H9 (cell line): ENCODE measurements around the gene ZNG1B. TPM values are rescaled to one million over a fixed set of nuclear protein-coding genes. Genes with fewer than 3 reads are reported as not detected.
"Not testable (repeated sequence)": the region's sequence is repeated elsewhere in the genome, so short reads cannot be mapped to it uniquely, and the experiment has no call there.

ENCODE experiments used
- DNase-seq: peaks from one replicate; pipeline ENCODE4 v3.0.0-alpha.2; 2017
- H2AFZ ChIP-seq: one replicate; pipeline ENCODE4 v1.6.1; 2013; ENCODE audit warnings: mild to moderate bottlenecking, low read length, control low read depth, moderate library complexity
- H2AK5ac ChIP-seq: 2 replicates; pipeline ENCODE4 v1.6.1; 2013; ENCODE audit warnings: low read length, control low read depth, mixed read lengths; ENCODE audit not compliant: insufficient read length
- H2BK120ac ChIP-seq: one replicate; pipeline ENCODE4 v1.6.1; 2013; ENCODE audit warnings: low read depth, mild to moderate bottlenecking, low read length, control low read depth, inconsistent platforms; ENCODE audit not compliant: poor library complexity, severe bottlenecking
- H2BK12ac ChIP-seq: 2 replicates; pipeline ENCODE4 v1.6.1; 2013; ENCODE audit warnings: low read length, control low read depth, mixed read lengths, low read depth; ENCODE audit not compliant: insufficient read length
- H2BK15ac ChIP-seq: 2 replicates; pipeline ENCODE4 v1.6.1; 2013; ENCODE audit warnings: low read depth, low read length, control low read depth
- H2BK20ac ChIP-seq: one replicate; pipeline ENCODE4 v1.6.1; 2013; ENCODE audit warnings: low read depth, mild to moderate bottlenecking, low read length, control low read depth, inconsistent platforms; ENCODE audit not compliant: poor library complexity, severe bottlenecking
- H2BK5ac ChIP-seq: 2 replicates; pipeline ENCODE4 v1.6.1; 2013; ENCODE audit warnings: low read length, control low read depth, mixed read lengths; ENCODE audit not compliant: insufficient read length
- H3K14ac ChIP-seq: 2 replicates; pipeline ENCODE4 v1.6.1; 2013; ENCODE audit warnings: low read length, control low read depth; ENCODE audit not compliant: insufficient read depth
- H3K18ac ChIP-seq: 2 replicates; pipeline ENCODE4 v1.6.1; 2013; ENCODE audit warnings: low read depth, mild to moderate bottlenecking, mixed read lengths, low read length, control low read depth; ENCODE audit not compliant: insufficient read length
- H3K23ac ChIP-seq: 2 replicates; pipeline ENCODE4 v1.6.1; 2013; ENCODE audit warnings: low read length, control low read depth, mixed read lengths, low read depth; ENCODE audit not compliant: insufficient read length
- H3K23me2 ChIP-seq: 2 replicates; pipeline ENCODE4 v1.6.1; 2013; ENCODE audit warnings: low read depth, mild to moderate bottlenecking, mixed read lengths, low read length, control low read depth; ENCODE audit not compliant: insufficient read length, poor library complexity, severe bottlenecking
- H3K27ac ChIP-seq: 2 replicates; pipeline ENCODE4 v1.5.1; 2013; ENCODE audit warnings: low read length, control low read depth, mixed read lengths, low read depth; ENCODE audit not compliant: insufficient read length
- H3K27me3 ChIP-seq: 2 replicates; pipeline ENCODE4 v1.6.1; 2013; ENCODE audit warnings: low read length, control low read depth, inconsistent platforms; ENCODE audit not compliant: insufficient read depth
- H3K4ac ChIP-seq: 2 replicates; pipeline ENCODE4 v1.6.1; 2013; ENCODE audit warnings: low read depth, mild to moderate bottlenecking, control low read depth, inconsistent platforms, low read length, moderate library complexity
- H3K4me1 ChIP-seq: 2 replicates; pipeline ENCODE4 v1.6.1; 2013; ENCODE audit warnings: low read length, control low read depth, inconsistent platforms; ENCODE audit not compliant: insufficient read depth
- H3K4me2 ChIP-seq: 2 replicates; pipeline ENCODE4 v1.6.1; 2013; ENCODE audit warnings: low read length, control low read depth, mixed read lengths; ENCODE audit not compliant: insufficient read length, insufficient read depth
- H3K56ac ChIP-seq: 2 replicates; pipeline ENCODE4 v1.6.1; 2013; ENCODE audit warnings: low read depth, mild to moderate bottlenecking, mixed read lengths, low read length, control low read depth; ENCODE audit not compliant: insufficient read length
- H3K79me1 ChIP-seq: 2 replicates; pipeline ENCODE4 v1.6.1; 2013; ENCODE audit warnings: low read depth, mild to moderate bottlenecking, moderate library complexity, low read length, control low read depth, inconsistent platforms; ENCODE audit not compliant: insufficient read depth, poor library complexity, severe bottlenecking
- H3K79me2 ChIP-seq: 2 replicates; pipeline ENCODE4 v1.6.1; 2013; ENCODE audit warnings: low read length, control low read depth, inconsistent platforms; ENCODE audit not compliant: insufficient read depth
- H3K9ac ChIP-seq: 2 replicates; pipeline ENCODE4 v1.6.1; 2013; ENCODE audit warnings: low read length, control low read depth, mixed read lengths; ENCODE audit not compliant: insufficient read length; ENCODE audit errors: extremely low read depth
- H3K9me3 ChIP-seq: one replicate; pipeline ENCODE4 v1.6.1; 2013; ENCODE audit warnings: low read depth, low read length, inconsistent platforms; ENCODE audit not compliant: control insufficient read depth
- H3T11ph ChIP-seq: one replicate; pipeline ENCODE4 v1.6.1; 2013; ENCODE audit warnings: mild to moderate bottlenecking, low read length, control low read depth, inconsistent platforms
- H4K20me1 ChIP-seq: one replicate; pipeline ENCODE4 v1.6.1; 2013; ENCODE audit not compliant: control insufficient read depth, insufficient read length, insufficient read depth
- H4K5ac ChIP-seq: 2 replicates; pipeline ENCODE4 v1.6.1; 2013; ENCODE audit warnings: low read depth, mild to moderate bottlenecking, mixed read lengths, low read length, control low read depth; ENCODE audit not compliant: insufficient read length
- H4K8ac ChIP-seq: replicated peaks from 2 replicates; pipeline ENCODE4 v1.6.1; 2013; ENCODE audit warnings: low read length, control low read depth, mixed read lengths, low read depth; ENCODE audit not compliant: insufficient read length
- H4K91ac ChIP-seq: 2 replicates; pipeline ENCODE4 v1.6.1; 2013; ENCODE audit warnings: low read depth, mild to moderate bottlenecking, moderate library complexity, mixed read lengths, low read length, control low read depth; ENCODE audit not compliant: insufficient read length
- H3K27ac Mint-ChIP-seq, 3 experiments: 2 replicates in 2 of 3; 3 replicates in 1 of 3; pipeline ENCODE4 v1.8.0; 2020 to 2021; ENCODE audit warnings: mixed read lengths in 3 of 3, mild to moderate bottlenecking in 1 of 3, moderate library complexity in 1 of 3
- H3K27me3 Mint-ChIP-seq: 2 replicates; pipeline ENCODE4 v1.8.0; 2021; ENCODE audit warnings: low read depth, mild to moderate bottlenecking, moderate library complexity, mixed read lengths
- H3K36me3 Mint-ChIP-seq, 3 experiments: 2 replicates in 2 of 3; 3 replicates in 1 of 3; pipeline ENCODE4 v1.8.0; 2020 to 2021; ENCODE audit warnings: low read depth in 3 of 3, mixed read lengths in 3 of 3; ENCODE audit not compliant: insufficient read depth in 1 of 3
- H3K4me1 Mint-ChIP-seq, 2 experiments: 2 replicates each; pipeline ENCODE4 v1.8.0; 2020; ENCODE audit warnings: mixed read lengths in 2 of 2
- H3K4me3 Mint-ChIP-seq, 2 experiments: 2 replicates in 1 of 2; 3 replicates in 1 of 2; pipeline ENCODE4 v1.8.0; 2020 to 2021; ENCODE audit warnings: mild to moderate bottlenecking in 2 of 2, mixed read lengths in 2 of 2, moderate library complexity in 1 of 2
- H3K9me3 Mint-ChIP-seq, 2 experiments: 2 replicates in 1 of 2; 3 replicates in 1 of 2; pipeline ENCODE4 v1.8.0; 2020; ENCODE audit warnings: mild to moderate bottlenecking in 2 of 2, mixed read lengths in 2 of 2, moderate library complexity in 1 of 2
- WGBS: extraction: QIAGEN DNeasy Blood & Tissue Kit; methylation state at CpG from one replicate; pipeline ENCODE4 v1.1.7; 2013; ENCODE audit warnings: missing lambda C conversion rate, low lambda C conversion rate, mixed read lengths; ENCODE audit not compliant: insufficient read length; ENCODE audit errors: extremely low coverage; 5-methylcytosine and 5-hydroxymethylcytosine counted together
- total RNA-seq: library from RNA; stranded (reverse); gene quantifications from 2 replicates; pipeline ENCODE4 v1.2.1, GENCODE V29; 2021

ZNG1B gene
- total RNA-seq, 1 experiment from 2014 or later: 41.7 TPM

DNA sequence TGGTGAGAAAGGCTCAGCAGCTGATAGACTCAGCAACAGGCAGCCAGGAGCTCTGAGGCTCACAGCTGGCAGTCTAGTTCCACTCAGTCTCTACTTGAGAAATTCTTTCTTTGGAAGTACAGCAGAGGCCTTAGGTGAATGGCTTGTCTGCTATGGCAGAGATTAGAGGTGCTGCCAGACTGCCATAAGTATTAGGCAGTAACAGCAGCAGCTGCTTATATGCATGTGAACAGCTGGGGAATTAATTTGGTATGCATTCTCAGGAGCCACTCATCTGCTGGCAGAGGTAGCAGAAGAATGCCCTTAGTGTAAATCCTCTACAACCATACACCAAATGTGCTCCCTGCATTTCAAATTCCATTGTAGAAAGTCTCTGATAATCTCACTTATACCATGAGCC is 28.3 kb downstream of the ZNG1B start:
- not testable (repeated sequence) for H2BK20ac ChIP-seq, H3K4me2 ChIP-seq, H3K18ac ChIP-seq, H3K27me3 ChIP-seq, H3K27ac ChIP-seq, H4K8ac ChIP-seq, H3K4ac ChIP-seq, H3K4me3 Mint-ChIP-seq, H3K27me3 Mint-ChIP-seq, H3K23me2 ChIP-seq, H3K79me2 ChIP-seq, DNase-seq, H3K9me3 Mint-ChIP-seq, H3K23ac ChIP-seq, H3T11ph ChIP-seq, H3K9me3 ChIP-seq, H2AK5ac ChIP-seq, H3K79me1 ChIP-seq, H3K9ac ChIP-seq, H3K27ac Mint-ChIP-seq, H3K4me1 Mint-ChIP-seq, H2AFZ ChIP-seq, H2BK12ac ChIP-seq, H4K5ac ChIP-seq, H3K36me3 Mint-ChIP-seq, H2BK15ac ChIP-seq, H2BK5ac ChIP-seq, H3K4me1 ChIP-seq, H3K56ac ChIP-seq, H4K91ac ChIP-seq, H2BK120ac ChIP-seq, H3K14ac ChIP-seq, H4K20me1 ChIP-seq

DNA sequence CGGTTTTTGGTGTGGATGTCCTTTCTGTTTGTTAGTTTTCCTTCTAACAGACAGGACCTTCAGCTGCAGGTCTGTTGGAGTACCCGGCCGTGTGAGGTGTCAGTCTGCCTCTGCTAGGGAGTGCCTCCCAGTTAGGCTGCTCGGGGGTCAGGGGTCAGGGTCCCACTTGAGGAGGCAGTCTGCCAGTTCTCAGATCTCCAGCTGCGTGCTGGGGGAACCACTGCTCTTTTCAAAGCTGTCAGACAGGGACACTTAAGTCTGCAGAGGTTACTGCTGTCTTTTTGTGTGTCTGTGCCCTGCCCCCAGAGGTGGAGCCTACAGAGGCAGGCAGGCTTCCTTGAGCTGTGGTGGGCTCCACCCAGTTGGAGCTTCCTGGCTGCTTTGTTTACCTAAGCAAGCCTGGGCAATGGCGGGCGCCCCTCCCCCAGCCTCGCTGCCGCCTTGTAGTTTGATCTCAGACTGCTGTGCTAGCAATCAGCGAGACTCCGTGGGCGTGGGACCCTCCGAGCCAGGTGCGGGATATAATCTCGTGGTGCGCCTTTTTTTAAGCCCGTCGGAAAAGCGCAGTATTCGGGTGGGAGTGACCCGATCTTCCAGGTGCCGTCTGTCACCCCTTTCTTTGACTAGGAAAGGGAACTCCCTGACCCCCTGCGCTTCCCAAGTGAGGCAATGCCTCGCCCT is 39.3 kb downstream of the ZNG1B start:
- H2BK5ac ChIP-seq, H3K79me1 ChIP-seq, H3K4me2 ChIP-seq, H4K20me1 ChIP-seq, H3T11ph ChIP-seq, H3K9me3 Mint-ChIP-seq, H2AK5ac ChIP-seq, H3K27me3 Mint-ChIP-seq, H3K36me3 Mint-ChIP-seq, H2AFZ ChIP-seq, H3K4me1 Mint-ChIP-seq, H2BK20ac ChIP-seq, H3K9me3 ChIP-seq, H3K23ac ChIP-seq, H3K9ac ChIP-seq, H4K5ac ChIP-seq, H3K18ac ChIP-seq, H3K4me1 ChIP-seq, H3K79me2 ChIP-seq, H2BK12ac ChIP-seq, H3K27ac ChIP-seq, H4K8ac ChIP-seq, H4K91ac ChIP-seq, H2BK15ac ChIP-seq, H3K56ac ChIP-seq, H3K23me2 ChIP-seq, H3K27me3 ChIP-seq, H3K14ac ChIP-seq, H2BK120ac ChIP-seq, H3K4ac ChIP-seq: not testable (repeated sequence)
- no CpG with 5 or more reads among the region's 24 CpGs for WGBS
- Mint-ChIP-seq H3K4me3 (peak overlapping the region; percentile 70 to 80), H3K27ac (peak overlapping the region in 2 of 3 experiments; percentile 86 to 94; a peak in 3 of 7 replicates)
- DNase-seq: peak; percentile 28
